HTR-8/SVneo (cell line): ENCODE measurements around the gene TUFT1.
A peak's percentile ranks its signal among the peaks of the same experiment; 100 is the strongest.
"Not testable (repeated sequence)": the region's sequence is repeated elsewhere in the genome, so short reads cannot be mapped to it uniquely, and the experiment has no call there.

Experiments
- DNase-seq: peaks from one replicate; pipeline ENCODE4 v3.0.0; 2011; ENCODE audit warnings: low spot score, mixed read lengths; ENCODE audit not compliant: insufficient read length
- FAIRE-seq: peaks from 2 replicates; lab custom pipeline; 2011; peaks lifted over from hg19 to GRCh38; lab: Jason Lieb, UNC

The TUFT1 gene

GRCh38 chr1:151574575-151575529 lies 34.7 kb downstream of the TUFT1 start:
- FAIRE-seq (no peak), DNase-seq (no peak)

GRCh38 chr1:151577173-151577572 lies 37.1 kb downstream of the TUFT1 start:
- DNase-seq (no peak), FAIRE-seq (no peak)

GRCh38 chr1:151578941-151579340 lies 38.8 kb downstream of the TUFT1 start:
- FAIRE-seq (no peak), DNase-seq (no peak)

- no peak for DNase-seq
- FAIRE-seq = no peak
Observed at GRCh38 chr1:151579436-151580225, 39.5 kb downstream of the TUFT1 start.

GRCh38 chr1:151581451-151581850 lies 41.3 kb downstream of the TUFT1 start:
- FAIRE-seq (no peak), DNase-seq (no peak)

GRCh38 chr1:151581921-151582320 lies 41.8 kb downstream of the TUFT1 start:
- FAIRE-seq (no peak), DNase-seq (no peak)

GRCh38 chr1:151583796-151584195 lies 43.7 kb downstream of the TUFT1 start:
- no peak for FAIRE-seq
- no peak for DNase-seq

GRCh38 chr1:151584278-151584677 lies 44.2 kb downstream of the TUFT1 start:
- DNase-seq = no peak
- FAIRE-seq = no peak

GRCh38 chr1:151584780-151585179 lies 44.7 kb downstream of the TUFT1 start:
- FAIRE-seq = no peak
- no peak for DNase-seq

GRCh38 chr1:151585622-151586021 lies 45.5 kb downstream of the TUFT1 start:
- FAIRE-seq (no peak), DNase-seq (peak; percentile 81)

- FAIRE-seq (no peak), DNase-seq (no peak)
Observed at GRCh38 chr1:151590961-151591360, 50.9 kb downstream of the TUFT1 start.

GRCh38 chr1:151593730-151594129 lies 53.6 kb downstream of the TUFT1 start:
- DNase-seq = no peak

GRCh38 chr1:151594143-151594625 lies 54.1 kb downstream of the TUFT1 start:
- FAIRE-seq (no peak), DNase-seq (peak; percentile 51)

More at GRCh38 chr1:151593730-151594129, 53.6 kb downstream of the TUFT1 start:
- FAIRE-seq = no peak

- DNase-seq (no peak), FAIRE-seq (no peak)
Observed at GRCh38 chr1:151596166-151596953, 56.3 kb downstream of the TUFT1 start.

- not testable (repeated sequence) for DNase-seq, FAIRE-seq
Observed at GRCh38 chr1:151602550-151602949, 62.4 kb downstream of the TUFT1 start.

- no peak for FAIRE-seq
- no peak for DNase-seq
Observed at GRCh38 chr1:151604291-151604690, 64.2 kb downstream of the TUFT1 start.

GRCh38 chr1:151606384-151606783 lies 66.3 kb downstream of the TUFT1 start:
- no peak for FAIRE-seq
- no peak for DNase-seq

- DNase-seq (no peak), FAIRE-seq (no peak)
Observed at GRCh38 chr1:151606857-151607256, 66.7 kb downstream of the TUFT1 start.

- DNase-seq (no peak), FAIRE-seq (no peak)
Observed at GRCh38 chr1:151610142-151610541, 70.0 kb downstream of the TUFT1 start.

- DNase-seq = no peak
- no peak for FAIRE-seq
Observed at GRCh38 chr1:151611288-151611790, 71.2 kb downstream of the TUFT1 start.
